Measurements from ENCODE around the gene PPARD.

- no peak for TF ChIP-seq RAD21 (IDR thresholded peaks at IDR 0.05; ENCODE audit: low read depth)
- no peak for TF ChIP-seq EZH2phosphoT487 (IDR thresholded peaks at IDR 0.05; ENCODE audit: borderline replicate concordance)
- TF ChIP-seq CTCF (IDR thresholded peaks at IDR 0.05 in 2 of 3, conservative IDR thresholded peaks at IDR 0.05 in 1 of 3; ENCODE audit: borderline replicate concordance in 1 of 3, insufficient read depth in 1 of 3, low read depth in 2 of 3, low read length in 2 of 3) = no peak
- no peak for TF ChIP-seq POLR2A (IDR thresholded peaks at IDR 0.05; ENCODE audit: borderline replicate concordance, extremely low read depth, insufficient read depth, insufficient read length)
- no peak for TF ChIP-seq REST (IDR thresholded peaks at IDR 0.05; ENCODE audit: low read depth)
- TF ChIP-seq ZFX (IDR thresholded peaks at IDR 0.05) = no peak
- no peak for TF ChIP-seq CEBPB (IDR thresholded peaks at IDR 0.05; ENCODE audit: low read depth)
- TF ChIP-seq ELF1 (IDR thresholded peaks at IDR 0.05; ENCODE audit: borderline replicate concordance, low read depth) = no peak
- no peak for TF ChIP-seq MAX (IDR thresholded peaks at IDR 0.05)
- no peak for TF ChIP-seq EZH2 (IDR thresholded peaks at IDR 0.05)
- no peak for TF ChIP-seq YY1 (IDR thresholded peaks at IDR 0.05; ENCODE audit: extremely low read depth, insufficient replicate concordance, low read depth, low read length)
- no peak for TF ChIP-seq SP1 (IDR thresholded peaks at IDR 0.05; ENCODE audit: low read depth)
Measured at GRCh38 chr6:35352735-35353134, 10.4 kb downstream of the PPARD start.
